ENCODE measurements around the gene GCDH. TPM values are rescaled to one million over a fixed set of nuclear protein-coding genes. Genes with fewer than 3 reads are reported as not detected.

Gene GCDH
- total and polyA plus RNA-seq, 2 donors (not counting 1 experiment from before 2014, with no cell fraction given) = 10.3 to 18.0 TPM

DNA sequence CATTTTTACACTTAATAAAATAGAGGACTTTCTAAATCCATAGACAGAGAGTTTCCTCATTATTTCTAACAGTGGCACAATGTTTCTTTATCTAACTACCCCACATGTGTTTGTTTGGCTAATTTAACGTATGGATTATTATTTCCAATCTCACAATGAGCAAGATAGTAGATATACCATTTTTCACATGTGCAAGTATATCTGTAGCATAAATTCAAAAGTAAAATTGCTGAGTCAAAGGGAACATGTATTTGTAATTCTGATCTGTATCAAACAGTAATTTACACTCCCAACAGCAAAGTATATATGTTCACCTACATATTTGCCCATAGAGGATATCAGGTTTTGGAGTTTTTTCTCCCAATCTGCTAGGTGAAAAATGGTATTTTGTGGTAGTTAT is 34.3 kb upstream of the GCDH start:
- Histone ChIP-seq H3K27me3 (ENCODE audit: control insufficient read depth, insufficient read depth, low read length) (no peaks in the 10 kb centered on the region), H3K36me3 (ENCODE audit: control insufficient read depth, insufficient read depth, low read length) (no peaks in the 10 kb centered on the region), H3K4me2 (ENCODE audit: extremely low read depth, insufficient read depth, low read length) (no peak overlapping the region), H4K20me1 (ENCODE audit: control insufficient read depth, extremely low read depth, insufficient read depth, low read length) (no peaks in the 10 kb centered on the region), H3K27ac (ENCODE audit: insufficient read depth, low read length) (no peak overlapping the region), H3K79me2 (ENCODE audit: control insufficient read depth, insufficient read depth, low read length) (no peaks in the 10 kb centered on the region), H3K9me3 (ENCODE audit: control insufficient read depth, insufficient read depth, low read depth, low read length) (no peaks in the 10 kb centered on the region), H3K4me3 (replicated peaks in 1 of 4; ENCODE audit: control extremely low read depth in 1 of 4, insufficient read depth in 1 of 4, low read depth in 3 of 4, low read length in 4 of 4) (no peak overlapping the region), H2AFZ (ENCODE audit: low read length) (no peak overlapping the region), H3K4me1 (ENCODE audit: control insufficient read depth, extremely low read depth, insufficient read depth, low read length) (no peaks in the 10 kb centered on the region), H3K9ac (ENCODE audit: insufficient read depth, low read length) (no peak overlapping the region)
- no peak for TF ChIP-seq EZH2 (IDR thresholded peaks at IDR 0.05; ENCODE audit: low read length, missing control alignments)
- TF ChIP-seq, protein P1, sequence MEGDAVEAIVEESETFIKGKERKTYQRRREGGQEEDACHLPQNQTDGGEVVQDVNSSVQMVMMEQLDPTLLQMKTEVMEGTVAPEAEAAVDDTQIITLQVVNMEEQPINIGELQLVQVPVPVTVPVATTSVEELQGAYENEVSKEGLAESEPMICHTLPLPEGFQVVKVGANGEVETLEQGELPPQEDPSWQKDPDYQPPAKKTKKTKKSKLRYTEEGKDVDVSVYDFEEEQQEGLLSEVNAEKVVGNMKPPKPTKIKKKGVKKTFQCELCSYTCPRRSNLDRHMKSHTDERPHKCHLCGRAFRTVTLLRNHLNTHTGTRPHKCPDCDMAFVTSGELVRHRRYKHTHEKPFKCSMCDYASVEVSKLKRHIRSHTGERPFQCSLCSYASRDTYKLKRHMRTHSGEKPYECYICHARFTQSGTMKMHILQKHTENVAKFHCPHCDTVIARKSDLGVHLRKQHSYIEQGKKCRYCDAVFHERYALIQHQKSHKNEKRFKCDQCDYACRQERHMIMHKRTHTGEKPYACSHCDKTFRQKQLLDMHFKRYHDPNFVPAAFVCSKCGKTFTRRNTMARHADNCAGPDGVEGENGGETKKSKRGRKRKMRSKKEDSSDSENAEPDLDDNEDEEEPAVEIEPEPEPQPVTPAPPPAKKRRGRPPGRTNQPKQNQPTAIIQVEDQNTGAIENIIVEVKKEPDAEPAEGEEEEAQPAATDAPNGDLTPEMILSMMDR (conservative IDR thresholded peaks at IDR 0.05 in 1 of 2, IDR thresholded peaks at IDR 0.05 in 1 of 2; ENCODE audit: low read depth in 1 of 2, low read length in 2 of 2) = no peak
- DNase-seq (ENCODE audit: low read depth in 2 of 2) = no peak

DNA sequence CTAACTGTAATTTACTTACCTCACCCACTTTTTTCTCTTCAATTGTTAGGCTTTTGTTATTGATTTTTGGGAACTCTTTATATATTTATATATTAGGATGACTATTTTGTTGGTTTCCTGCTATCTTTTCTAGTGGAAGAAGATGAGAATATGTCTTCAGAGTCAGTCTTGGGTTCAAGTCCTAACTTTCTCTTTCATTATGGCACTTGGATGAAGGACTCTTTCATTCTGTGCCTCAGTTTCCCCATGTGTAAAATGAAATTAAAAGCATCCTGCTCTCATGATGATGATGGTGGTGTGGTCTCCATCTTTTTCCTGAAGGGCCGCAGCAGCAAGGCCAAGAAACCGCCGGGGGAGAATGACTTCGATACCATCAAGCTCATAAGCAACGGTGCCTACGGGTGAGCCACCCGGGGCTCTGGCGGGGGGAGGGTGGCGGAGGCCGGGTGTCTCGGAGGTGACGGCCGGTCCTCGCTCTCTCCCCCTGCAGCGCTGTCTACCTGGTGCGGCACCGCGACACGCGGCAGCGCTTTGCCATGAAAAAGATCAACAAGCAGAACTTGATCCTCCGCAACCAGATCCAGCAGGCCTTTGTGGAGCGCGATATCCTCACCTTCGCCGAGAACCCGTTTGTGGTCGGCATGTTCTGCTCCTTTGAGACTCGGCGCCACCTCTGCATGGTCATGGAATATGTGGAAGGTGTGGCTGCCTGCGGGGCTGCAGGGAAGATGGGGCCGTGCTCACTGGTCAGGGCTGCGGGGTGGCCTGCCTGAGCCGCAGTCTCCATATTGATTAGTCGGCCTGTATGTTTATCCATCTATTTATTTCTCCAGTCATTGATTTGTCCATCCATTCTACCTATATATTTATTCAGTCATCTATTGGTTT is 32.7 kb upstream of the GCDH start:
- no peak overlapping the region for H2AFZ ChIP-seq (ENCODE audit: low read length)
- no peaks in the 10 kb centered on the region for H3K27me3 ChIP-seq (ENCODE audit: control insufficient read depth, insufficient read depth, low read length)
- H3K36me3 ChIP-seq (ENCODE audit: control insufficient read depth, insufficient read depth, low read length) = no peaks in the 10 kb centered on the region
- DNase-seq (ENCODE audit: low read depth in 2 of 2) = no peak
- H3K4me2 ChIP-seq (ENCODE audit: extremely low read depth, insufficient read depth, low read length) = no peak overlapping the region
- TF ChIP-seq, protein P1 (conservative IDR thresholded peaks at IDR 0.05 in 1 of 2, IDR thresholded peaks at IDR 0.05 in 1 of 2; ENCODE audit: low read depth in 1 of 2, low read length in 2 of 2) = no peak
- TF ChIP-seq EZH2 (IDR thresholded peaks at IDR 0.05; ENCODE audit: low read length, missing control alignments) = no peak
- no peaks in the 10 kb centered on the region for H4K20me1 ChIP-seq (ENCODE audit: control insufficient read depth, extremely low read depth, insufficient read depth, low read length)
- no peaks in the 10 kb centered on the region for H3K9me3 ChIP-seq (ENCODE audit: control insufficient read depth, insufficient read depth, low read depth, low read length)
- no peaks in the 10 kb centered on the region for H3K4me1 ChIP-seq (ENCODE audit: control insufficient read depth, extremely low read depth, insufficient read depth, low read length)
- H3K4me3 ChIP-seq (replicated peaks in 1 of 4; ENCODE audit: control extremely low read depth in 1 of 4, insufficient read depth in 1 of 4, low read depth in 3 of 4, low read length in 4 of 4) = no peak overlapping the region
- H3K27ac ChIP-seq (ENCODE audit: insufficient read depth, low read length) = no peak overlapping the region
- no peaks in the 10 kb centered on the region for H3K79me2 ChIP-seq (ENCODE audit: control insufficient read depth, insufficient read depth, low read length)
- no peak overlapping the region for H3K9ac ChIP-seq (ENCODE audit: insufficient read depth, low read length)

DNA sequence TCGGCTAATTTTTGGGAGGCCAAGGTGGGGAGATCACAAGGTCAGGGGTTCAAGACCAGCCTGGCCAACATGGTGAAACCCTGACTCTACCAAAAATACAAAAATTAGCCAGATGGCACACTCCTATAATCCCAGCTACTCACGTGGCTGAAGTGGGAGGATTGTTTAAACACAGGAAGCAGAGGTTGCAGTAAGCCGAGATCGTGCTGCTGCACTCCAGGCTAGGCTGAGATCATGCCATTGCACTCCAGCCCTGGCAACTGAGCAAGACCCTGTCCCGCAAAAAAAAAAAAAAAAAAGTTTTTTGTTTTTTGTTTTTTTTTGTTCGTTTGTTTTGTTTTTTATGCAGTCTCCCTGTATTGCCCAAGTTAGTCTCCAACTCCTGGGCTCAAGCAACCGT is 31.4 kb upstream of the GCDH start:
- H3K9me3 ChIP-seq (ENCODE audit: control insufficient read depth, insufficient read depth, low read depth, low read length) = no peaks in the 10 kb centered on the region
- peaks cover 3% of the 10 kb centered on the region for H3K27me3 ChIP-seq (ENCODE audit: control insufficient read depth, insufficient read depth, low read length)
- H3K79me2 ChIP-seq (ENCODE audit: control insufficient read depth, insufficient read depth, low read length) = no peaks in the 10 kb centered on the region
- no peaks in the 10 kb centered on the region for H4K20me1 ChIP-seq (ENCODE audit: control insufficient read depth, extremely low read depth, insufficient read depth, low read length)
- DNase-seq (ENCODE audit: low read depth in 2 of 2) = no peak
- no peaks in the 10 kb centered on the region for H3K4me1 ChIP-seq (ENCODE audit: control insufficient read depth, extremely low read depth, insufficient read depth, low read length)
- no peak overlapping the region for H3K4me3 ChIP-seq (replicated peaks in 1 of 4; ENCODE audit: control extremely low read depth in 1 of 4, insufficient read depth in 1 of 4, low read depth in 3 of 4, low read length in 4 of 4)
- TF ChIP-seq, protein P1 (conservative IDR thresholded peaks at IDR 0.05 in 1 of 2, IDR thresholded peaks at IDR 0.05 in 1 of 2; ENCODE audit: low read depth in 1 of 2, low read length in 2 of 2) = no peak
- no peak overlapping the region for H3K4me2 ChIP-seq (ENCODE audit: extremely low read depth, insufficient read depth, low read length)
- no peak overlapping the region for H3K27ac ChIP-seq (ENCODE audit: insufficient read depth, low read length)
- H2AFZ ChIP-seq (ENCODE audit: low read length) = no peak overlapping the region
- no peaks in the 10 kb centered on the region for H3K36me3 ChIP-seq (ENCODE audit: control insufficient read depth, insufficient read depth, low read length)
- no peak overlapping the region for H3K9ac ChIP-seq (ENCODE audit: insufficient read depth, low read length)
